K562 (cell line): ENCODE results near the gene R3HDM1. TPM values are rescaled to one million over a fixed set of nuclear protein-coding genes. Genes with fewer than 3 reads are reported as not detected.

Experiments
- AFF1 ChIP-seq, 2 experiments: fragments of 450-650 bp; IDR thresholded peaks; 2 replicates each; pipeline ENCODE4 v1.6.1; 2018; ENCODE audit warnings: mild to moderate bottlenecking in 2 of 2, low read depth in 1 of 2; ENCODE audit not compliant: partially characterized antibody in 2 of 2
- ARID4B ChIP-seq: sonication (generic); formaldehyde crosslinking; IDR thresholded peaks from 2 replicates; pipeline ENCODE4 v1.8.0; 2022; ENCODE audit warnings: mild to moderate bottlenecking, missing genetic modification reagents
- CBFB ChIP-seq: sonication (generic); formaldehyde crosslinking; IDR thresholded peaks from 2 replicates; pipeline ENCODE4 v1.4.0; 2020; ENCODE audit warnings: mild to moderate bottlenecking, missing genetic modification reagents
- E2F5 ChIP-seq: sonication (generic); formaldehyde crosslinking; IDR thresholded peaks from 2 replicates; pipeline ENCODE4 v1.8.0; 2022; ENCODE audit warnings: mild to moderate bottlenecking, missing genetic modification reagents
- ELF2 ChIP-seq: fragments of 250-450 bp; sonication (Bioruptor Pico); IDR thresholded peaks from 2 replicates; pipeline ENCODE4 v1.5.0; 2021; ENCODE audit warnings: mild to moderate bottlenecking
- FOXK2 ChIP-seq, 2 experiments: fragments of 450-650 bp; IDR thresholded peaks in 1 of 2; conservative IDR thresholded peaks in 1 of 2; 2 replicates each; pipeline ENCODE4 v1.6.1; 2016; ENCODE audit warnings: low read depth in 2 of 2, mild to moderate bottlenecking in 1 of 2
- MEIS2 ChIP-seq: fragments of 450-650 bp; IDR thresholded peaks from 2 replicates; pipeline ENCODE4 v1.6.1; 2014; ENCODE audit warnings: mild to moderate bottlenecking; ENCODE audit not compliant: partially characterized antibody
- NR2C1 ChIP-seq, 2 experiments: fragments of 450-650 bp; IDR thresholded peaks; 2 replicates each; pipeline ENCODE4 v1.6.1; 2017; ENCODE audit warnings: mild to moderate bottlenecking in 2 of 2, antibody characterized with exemption in 1 of 2, inconsistent platforms in 1 of 2, missing compliant biosample characterization in 1 of 2, missing genetic modification characterization in 1 of 2
- SETDB1 ChIP-seq: IDR thresholded peaks from one replicate; pipeline ENCODE4 v1.6.1; 2012; ENCODE audit warnings: low read length, control low read depth, inconsistent platforms
- TRIM24 ChIP-seq, 2 experiments: fragments of 450-650 bp; IDR thresholded peaks; 2 replicates each; pipeline ENCODE4 v1.6.1; 2016
- ZHX1 ChIP-seq: fragments of 150-350 bp; conservative IDR thresholded peaks from 2 replicates; pipeline ENCODE4 v1.6.1; 2014; ENCODE audit warnings: low read length
- ZNF12 ChIP-seq: sonication (generic); formaldehyde crosslinking; IDR thresholded peaks from 2 replicates; pipeline ENCODE4 v1.4.0; 2020; ENCODE audit warnings: mild to moderate bottlenecking, missing genetic modification reagents
- ZNF165 ChIP-seq: fragments of 250-450 bp; sonication (Bioruptor Pico); IDR thresholded peaks from 2 replicates; pipeline ENCODE4 v1.4.0; 2020; ENCODE audit warnings: borderline replicate concordance
- ZNF449 ChIP-seq: fragments of 250-450 bp; sonication (Bioruptor Pico); IDR thresholded peaks from 2 replicates; pipeline ENCODE4 v1.8.0; 2022; ENCODE audit warnings: moderate library complexity, mild to moderate bottlenecking, inconsistent platforms
- polyA plus RNA-seq, 8 experiments: library from polyadenylated mRNA; depleted of rRNA in 4 of 8; stranded (reverse) in 5 of 8; unstranded in 3 of 8; fragments of >200 nt; fragmentation: Nextera tagmentation in 2 of 8; fragmentation: Illumina TruSeq in 1 of 8; extraction: Ambion mirVana in 2 of 8; extraction: Trizol in 1 of 8; gene quantifications; 2 replicates each; pipeline versions ENCODE4 v1.2.1 to v1.2.3, GENCODE V29; 2011 to 2014; ENCODE audit warnings: inconsistent platforms in 1 of 8, missing spikeins in 1 of 8
- total RNA-seq, 7 experiments: library from RNA; depleted of rRNA in 6 of 7; stranded (reverse); fragments of >200 nt in 6 of 7; fragmentation: Illumina TruSeq in 2 of 7; extraction: Trizol in 2 of 7; gene quantifications; 2 replicates each; pipeline versions ENCODE4 v1.2.1 to v1.2.3, GENCODE V29; 2011 to 2021; ENCODE audit warnings: low replicate concordance in 1 of 7

Gene R3HDM1
- total and polyA plus RNA-seq, 9 of the 15 experiments (the other 6 are each of a cell fraction or from before 2014, with no cell fraction given), result 12.4 to 89.4 (median 31.0) TPM

GRCh38 chr2:135563793-135564192 is 32.5 kb downstream of the R3HDM1 start (continued):
- TF ChIP-seq SETDB1, result no peak
- no peak for TF ChIP-seq ZNF449 (CRISPR knock-in tag)
- no peak for TF ChIP-seq AFF1 (IDR thresholded peaks at IDR 0.05; ENCODE audit: low read depth in 1 of 2, partially characterized antibody in 2 of 2)
- no peak for TF ChIP-seq ZNF12 (CRISPR knock-in tag)
- TF ChIP-seq CBFB (CRISPR knock-in tag), result no peak
- TF ChIP-seq MEIS2, result peak; percentile 91
- no peak for TF ChIP-seq E2F5 (CRISPR knock-in tag)
- peak; percentile 10 to 67; a peak in 2 of 4 replicates for TF ChIP-seq TRIM24 (IDR thresholded peaks at IDR 0.05)
- TF ChIP-seq NR2C1 (IDR thresholded peaks at IDR 0.05), result no peak
- no peak for TF ChIP-seq NR2C1 (tag; IDR thresholded peaks at IDR 0.05)
- TF ChIP-seq ELF2 (CRISPR knock-in tag), result no peak
- no peak for TF ChIP-seq ZNF165
- TF ChIP-seq ARID4B, result no peak
- TF ChIP-seq FOXK2 (conservative IDR thresholded peaks at IDR 0.05 in 1 of 2, IDR thresholded peaks at IDR 0.05 in 1 of 2; ENCODE audit: low read depth in 2 of 2), result no peak
- no peak for TF ChIP-seq ZHX1
